Measurements from ENCODE around the gene MYL4. TPM values are rescaled to one million over a fixed set of nuclear protein-coding genes. Genes with fewer than 3 reads are reported as not detected.
"Not testable (repeated sequence)": the region's sequence is repeated elsewhere in the genome, so short reads cannot be mapped to it uniquely, and the experiment has no call there.

MYL4 gene
- total RNA-seq, 1 experiment from 2014 or later, result not detected

DNA sequence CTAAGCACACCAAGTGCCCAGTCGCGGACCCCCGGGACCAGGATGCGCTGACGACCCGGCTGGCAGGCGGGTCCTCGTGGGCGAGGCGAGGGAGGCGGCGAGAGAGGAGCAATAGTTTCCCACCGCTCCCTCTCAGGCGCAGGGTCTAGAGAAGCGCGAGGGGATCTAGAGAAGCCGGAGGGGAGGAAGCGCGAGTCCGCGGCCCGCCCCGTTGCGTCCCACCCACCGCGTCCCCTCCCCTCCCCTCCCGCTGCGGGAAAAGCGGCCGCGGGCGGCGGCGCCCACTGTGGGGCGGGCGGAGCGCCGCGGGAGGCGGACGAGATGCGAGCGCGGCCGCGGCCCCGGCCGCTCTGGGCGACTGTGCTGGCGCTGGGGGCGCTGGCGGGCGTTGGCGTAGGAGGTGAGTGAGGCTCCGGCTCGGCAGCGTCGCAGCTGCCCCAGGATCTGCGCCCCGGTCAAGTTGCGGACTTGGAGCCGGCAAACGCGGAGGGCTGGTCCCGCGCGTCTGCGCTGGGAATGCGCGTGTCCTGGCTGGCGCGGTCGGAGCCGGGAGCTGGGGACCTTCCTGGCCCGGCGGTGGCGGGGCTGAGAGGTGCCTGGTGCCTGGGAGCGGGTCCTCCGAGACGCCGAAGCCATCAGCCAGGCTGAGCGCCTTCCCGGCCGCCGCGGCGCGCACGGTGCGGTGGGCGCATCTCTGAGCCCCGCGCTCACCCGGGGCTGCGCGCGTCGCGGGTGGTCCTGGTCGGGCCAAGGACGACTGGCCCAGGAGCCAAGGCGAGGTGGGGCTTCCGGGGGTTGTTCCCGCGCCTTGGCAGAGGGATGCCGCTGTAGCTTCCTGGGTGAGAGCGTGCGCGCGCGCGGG is 44.6 kb downstream of the MYL4 start, which contains the start of gene ITGB3:
TSS of gene ITGB3 (plus strand) at position 287 of the 862 bp plus-strand sequence. CDS start at position 322, 35 bp downstream.
- Histone ChIP-seq H3K4me3 (ENCODE audit: insufficient read depth, low read depth, low read length) (peak within 1 kb of the TSS; percentile 64), H3K27me3 (ENCODE audit: control insufficient read depth, insufficient read depth, low read length) (peaks cover 36% of the 10 kb centered on the region), H3K36me3 (replicated peaks; ENCODE audit: control insufficient read depth, insufficient read depth, low read length) (no peaks in the 10 kb centered on the region)
- peak; percentile 92 for DNase-seq

DNA sequence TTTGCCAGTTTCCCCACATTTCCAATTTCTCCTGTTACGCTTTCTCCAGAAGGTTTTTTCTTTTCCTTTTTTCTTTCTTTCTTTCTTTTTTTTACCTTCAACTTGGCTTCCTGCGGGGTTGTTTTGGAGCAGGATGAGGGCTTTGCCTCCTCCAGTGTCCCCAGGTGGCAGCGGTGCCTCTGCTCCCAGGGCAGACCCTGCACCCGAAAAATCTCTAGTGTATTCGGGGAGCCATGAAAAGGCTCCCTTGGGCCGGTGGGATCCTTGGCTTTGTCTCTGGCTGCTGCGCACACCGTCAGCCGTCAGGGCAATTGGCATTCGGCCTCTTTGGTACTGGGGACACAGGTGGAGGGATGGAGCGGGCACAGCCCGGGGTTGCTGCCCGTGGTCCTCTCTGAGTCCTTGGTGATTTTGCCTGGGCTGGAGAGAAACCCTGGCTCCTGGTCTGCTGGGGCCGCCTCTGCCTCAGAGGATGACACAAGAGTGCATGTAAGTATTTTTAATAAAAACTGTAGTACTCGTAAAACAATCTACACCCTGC is 45.3 kb downstream of the MYL4 start:
- Histone ChIP-seq H3K27me3 (ENCODE audit: control insufficient read depth, insufficient read depth, low read length) (peaks cover 36% of the 10 kb centered on the region), H3K4me3 (ENCODE audit: insufficient read depth, low read depth, low read length) (peak overlapping the region; percentile 64), H3K36me3 (replicated peaks; ENCODE audit: control insufficient read depth, insufficient read depth, low read length) (no peaks in the 10 kb centered on the region)
- peak; percentile 67 for DNase-seq

DNA sequence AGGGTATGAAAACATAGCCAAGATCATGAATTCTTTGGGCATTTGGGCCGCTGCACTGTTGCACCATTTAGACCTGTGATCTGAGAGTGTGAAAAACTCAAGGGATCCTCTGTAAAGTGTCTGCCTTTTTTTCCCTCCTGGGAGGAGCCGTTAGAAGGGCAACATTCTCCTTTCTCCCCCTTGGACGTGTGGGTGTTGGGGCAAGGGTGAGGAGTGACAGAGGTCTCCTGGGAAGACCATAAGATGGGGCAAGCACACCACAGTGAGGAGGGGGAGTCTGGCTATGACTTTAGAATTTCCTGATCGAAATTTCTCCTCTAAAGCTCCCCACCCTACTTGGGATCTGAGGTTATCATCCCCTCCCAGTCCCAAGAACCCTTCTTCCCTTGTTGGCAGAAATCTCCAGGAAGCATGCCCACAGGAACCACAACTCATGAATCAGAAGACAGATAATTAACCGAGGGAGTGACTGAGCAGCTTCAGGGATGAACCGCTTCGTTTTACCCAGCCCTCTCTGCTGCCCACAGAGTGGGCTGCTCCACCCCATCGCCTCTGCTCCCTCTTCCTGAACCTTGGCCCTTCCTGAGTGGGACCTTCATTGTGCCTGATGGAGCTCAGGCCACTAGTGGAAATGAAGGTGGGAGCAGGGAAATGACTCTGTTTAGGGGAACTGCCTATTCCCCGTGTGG is 48.6 kb downstream of the MYL4 start:
- Histone ChIP-seq H3K36me3 (replicated peaks; ENCODE audit: control insufficient read depth, insufficient read depth, low read length) (no peaks in the 10 kb centered on the region), H3K27me3 (ENCODE audit: control insufficient read depth, insufficient read depth, low read length) (peaks cover 29% of the 10 kb centered on the region), H3K4me3 (ENCODE audit: insufficient read depth, low read depth, low read length) (no peak overlapping the region)
- no peak for DNase-seq

DNA sequence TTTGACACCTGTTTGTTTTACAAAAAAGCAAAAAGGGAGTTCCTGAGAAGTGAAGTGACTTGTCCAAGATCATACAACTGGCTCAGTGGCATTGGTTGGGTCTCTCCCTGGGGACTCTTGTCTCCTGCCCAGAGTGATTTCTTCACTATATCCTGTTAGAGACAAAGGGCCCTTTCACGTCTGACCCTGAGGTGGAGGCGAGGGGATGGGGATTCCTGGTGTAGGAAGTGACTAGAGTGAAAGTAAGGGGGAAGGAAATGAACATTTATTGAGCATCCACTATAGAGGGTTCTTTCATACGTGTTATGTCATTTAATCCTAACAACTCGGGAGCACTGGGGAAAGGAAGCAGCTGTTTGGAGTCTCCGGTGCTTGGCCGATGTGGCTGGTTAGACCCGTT is 53.4 kb downstream of the MYL4 start:
- Histone ChIP-seq H3K4me3 (ENCODE audit: insufficient read depth, low read depth, low read length) (no peak overlapping the region), H3K36me3 (replicated peaks; ENCODE audit: control insufficient read depth, insufficient read depth, low read length) (no peaks in the 10 kb centered on the region), H3K27me3 (ENCODE audit: control insufficient read depth, insufficient read depth, low read length) (no peaks in the 10 kb centered on the region)
- no peak for DNase-seq

DNA sequence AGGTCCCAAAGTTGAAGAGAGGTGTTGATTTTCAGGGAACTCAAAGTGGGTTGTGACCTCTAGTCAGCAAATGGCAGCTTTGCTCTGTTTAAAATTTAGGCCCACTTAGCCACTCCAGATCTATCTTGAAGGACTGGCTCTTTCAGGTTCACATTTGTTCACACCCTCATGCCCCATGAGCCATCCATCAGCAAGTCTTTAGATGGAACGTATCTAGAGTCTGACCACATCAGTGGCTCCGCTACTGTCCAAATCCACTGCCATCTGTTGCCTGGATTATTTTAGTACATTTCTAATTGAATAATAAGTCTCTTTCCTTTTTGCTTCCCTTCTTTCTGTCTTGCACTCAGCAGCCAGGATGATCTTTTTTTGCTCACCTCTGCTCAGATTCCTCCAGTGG is 55.0 kb downstream of the MYL4 start:
- no peaks in the 10 kb centered on the region for H3K27me3 ChIP-seq (ENCODE audit: control insufficient read depth, insufficient read depth, low read length)
- no peak for DNase-seq
- no peaks in the 10 kb centered on the region for H3K36me3 ChIP-seq (replicated peaks; ENCODE audit: control insufficient read depth, insufficient read depth, low read length)
- no peak overlapping the region for H3K4me3 ChIP-seq (ENCODE audit: insufficient read depth, low read depth, low read length)

DNA sequence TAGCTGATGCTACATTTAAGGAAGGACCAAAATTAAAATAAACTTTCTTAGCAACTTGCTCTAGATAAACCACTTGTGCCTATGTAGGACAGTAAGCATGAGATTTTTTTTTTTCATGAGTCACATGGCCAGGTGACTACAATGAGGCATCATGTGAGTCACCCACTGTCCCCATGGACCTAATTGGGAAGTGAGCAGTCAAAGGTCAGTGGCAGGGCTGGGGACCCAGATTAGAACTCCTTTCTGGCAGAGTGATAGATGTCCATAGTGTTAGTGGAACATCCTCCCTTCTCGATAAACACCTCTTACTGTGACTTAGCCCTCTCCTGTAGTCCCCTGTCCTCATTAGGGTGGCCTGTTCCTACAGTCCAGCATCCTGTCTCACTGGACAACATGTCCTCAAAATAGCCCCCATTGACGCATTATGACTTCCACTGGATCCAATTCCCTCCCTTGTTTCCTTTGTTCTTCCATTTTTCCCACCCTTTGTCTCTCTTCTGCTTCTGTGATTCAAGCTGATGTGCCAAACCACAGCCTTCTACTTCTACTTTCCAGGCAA is 56.9 kb downstream of the MYL4 start:
- Histone ChIP-seq H3K4me3 (ENCODE audit: insufficient read depth, low read depth, low read length) (no peak overlapping the region), H3K27me3 (ENCODE audit: control insufficient read depth, insufficient read depth, low read length) (no peaks in the 10 kb centered on the region), H3K36me3 (replicated peaks; ENCODE audit: control insufficient read depth, insufficient read depth, low read length) (no peaks in the 10 kb centered on the region)
- no peak for DNase-seq

DNA sequence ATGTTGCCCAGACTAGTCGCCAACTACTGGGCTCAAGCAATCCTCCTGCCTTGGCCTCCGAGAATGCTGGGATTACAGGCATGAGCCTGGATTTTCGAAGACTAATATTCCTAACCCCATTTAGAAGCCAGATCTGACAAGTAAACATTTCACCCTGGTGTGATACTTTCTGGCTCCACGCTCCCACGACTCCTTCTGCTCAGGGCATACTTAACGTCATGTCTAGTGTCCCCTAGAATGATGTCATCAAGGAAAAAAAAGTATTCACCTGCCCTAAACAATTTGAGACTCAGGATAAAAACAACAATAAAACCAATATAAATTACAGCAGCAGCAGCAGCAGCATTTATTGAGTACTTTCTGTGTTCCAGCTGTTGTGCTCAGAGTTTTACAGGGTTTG is 57.6 kb downstream of the MYL4 start:
- no peak overlapping the region for H3K4me3 ChIP-seq (ENCODE audit: insufficient read depth, low read depth, low read length)
- no peak for DNase-seq
- H3K27me3 ChIP-seq (ENCODE audit: control insufficient read depth, insufficient read depth, low read length), result no peaks in the 10 kb centered on the region
- no peaks in the 10 kb centered on the region for H3K36me3 ChIP-seq (replicated peaks; ENCODE audit: control insufficient read depth, insufficient read depth, low read length)

DNA sequence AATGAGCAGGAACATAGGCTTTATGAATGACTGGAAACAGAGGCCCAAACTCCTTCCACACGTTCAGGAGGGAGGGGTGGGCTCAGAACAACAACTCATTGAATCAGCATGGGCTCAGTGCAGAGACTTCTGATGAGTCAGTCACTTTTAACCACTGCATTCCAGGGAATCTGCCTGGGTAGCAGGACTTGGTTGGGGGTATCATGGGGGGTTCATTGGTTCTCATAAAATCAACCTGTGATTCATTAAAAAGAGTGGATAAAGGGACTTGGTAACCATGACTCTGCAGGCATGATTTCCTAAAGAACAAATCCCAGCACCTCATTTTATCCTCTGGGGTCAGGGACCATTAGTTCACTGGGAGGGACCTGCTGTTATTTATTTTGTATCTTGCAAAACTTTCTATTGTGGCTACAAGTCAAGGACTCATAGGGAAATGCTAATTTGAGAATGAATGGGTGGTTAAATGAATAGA is 58.2 kb downstream of the MYL4 start:
- Histone ChIP-seq H3K36me3 (replicated peaks; ENCODE audit: control insufficient read depth, insufficient read depth, low read length) (no peaks in the 10 kb centered on the region), H3K27me3 (ENCODE audit: control insufficient read depth, insufficient read depth, low read length) (no peaks in the 10 kb centered on the region), H3K4me3 (ENCODE audit: insufficient read depth, low read depth, low read length) (no peak overlapping the region)
- no peak for DNase-seq

DNA sequence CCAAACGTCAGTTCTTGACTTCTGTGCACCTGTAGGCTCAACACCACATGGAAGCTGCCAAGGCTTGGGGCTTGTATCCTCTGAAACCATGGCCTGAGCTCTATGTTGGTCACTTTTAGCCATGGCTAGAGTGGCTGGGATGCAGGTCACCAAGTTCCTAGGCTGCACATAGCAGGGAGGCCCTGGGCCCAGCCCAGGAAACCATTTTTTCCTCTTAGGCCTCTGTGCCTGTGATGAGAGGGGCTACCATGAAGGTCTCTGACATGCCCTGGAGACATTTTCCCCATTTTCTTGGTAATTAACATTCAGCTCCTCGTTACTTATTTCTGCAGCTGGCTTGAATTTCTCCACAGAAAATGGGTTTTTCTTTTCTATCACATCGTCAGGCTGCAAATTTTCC is 59.8 kb downstream of the MYL4 start:
- not testable (repeated sequence) for H3K27me3 ChIP-seq (ENCODE audit: control insufficient read depth, insufficient read depth, low read length); H3K4me3 ChIP-seq (ENCODE audit: insufficient read depth, low read depth, low read length); DNase-seq; H3K36me3 ChIP-seq (replicated peaks; ENCODE audit: control insufficient read depth, insufficient read depth, low read length)

DNA sequence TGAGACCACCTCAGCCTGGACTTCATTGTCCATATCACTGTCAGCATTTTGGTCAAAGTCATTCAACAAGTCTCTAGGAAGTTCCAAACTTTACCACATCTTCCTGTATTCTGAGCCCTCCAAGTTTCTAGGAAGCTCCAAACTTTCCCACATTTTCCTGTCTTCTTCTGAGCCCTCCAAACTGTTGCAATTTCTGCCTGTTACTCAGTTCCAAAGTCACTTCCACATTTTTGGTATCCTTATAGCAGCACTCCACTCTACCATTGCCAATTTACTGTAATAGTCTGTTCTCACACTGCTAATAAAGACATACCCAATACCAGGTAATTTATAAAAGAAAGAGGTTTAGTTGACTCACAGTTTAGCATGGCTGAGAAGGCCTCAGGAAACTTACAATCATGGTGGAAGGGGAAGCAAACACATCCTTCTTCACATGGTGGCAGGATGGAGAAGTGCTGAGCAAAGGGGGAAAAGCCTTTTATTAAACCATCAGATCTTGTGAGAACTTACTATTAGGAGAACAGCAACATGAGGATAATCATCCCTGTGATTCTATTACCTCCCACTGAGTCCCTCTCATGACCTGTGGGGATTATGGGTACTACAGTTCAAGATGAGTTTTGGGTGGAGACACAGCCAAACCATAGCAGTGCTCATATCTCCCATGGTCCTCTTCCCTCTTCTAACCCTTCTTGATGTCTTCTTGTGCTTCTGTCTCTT is 60.6 kb downstream of the MYL4 start:
- not testable (repeated sequence) for H3K36me3 ChIP-seq (replicated peaks; ENCODE audit: control insufficient read depth, insufficient read depth, low read length); DNase-seq; H3K4me3 ChIP-seq (ENCODE audit: insufficient read depth, low read depth, low read length); H3K27me3 ChIP-seq (ENCODE audit: control insufficient read depth, insufficient read depth, low read length)

DNA sequence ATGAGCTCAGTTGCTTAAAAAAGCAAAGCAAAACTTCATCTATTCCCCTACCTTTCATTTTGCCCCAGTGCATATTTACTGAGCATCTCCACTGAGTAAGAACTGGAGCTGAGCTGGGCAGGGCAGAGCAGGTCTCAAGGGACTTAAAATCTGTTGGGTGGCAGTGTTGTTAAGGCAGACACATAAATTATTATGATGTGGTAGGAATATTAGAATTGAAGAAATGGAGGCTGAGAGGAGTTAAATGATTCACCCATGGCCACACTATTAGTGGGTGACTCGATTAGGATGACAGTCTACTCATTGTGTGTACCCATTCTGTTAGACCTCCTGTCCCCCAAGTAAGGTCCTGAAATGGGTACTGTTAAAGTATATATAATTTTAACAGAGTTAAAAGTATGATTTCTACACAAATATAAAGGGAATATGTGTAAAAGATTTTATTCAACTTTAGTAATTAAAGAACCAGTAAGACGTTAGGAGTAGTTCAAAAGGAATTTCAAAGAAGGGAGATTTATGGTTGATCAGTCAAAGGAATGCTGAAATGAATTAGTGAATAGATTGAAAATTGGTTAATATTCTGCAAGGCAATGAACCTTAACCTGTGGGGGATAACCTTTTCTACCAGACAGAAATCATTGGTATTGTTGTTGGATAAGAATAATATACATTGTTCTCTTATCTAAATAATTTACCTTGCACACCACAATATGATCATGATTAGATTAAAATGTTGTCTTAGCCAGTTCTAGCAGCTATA is 62.0 kb downstream of the MYL4 start:
- Histone ChIP-seq H3K27me3 (ENCODE audit: control insufficient read depth, insufficient read depth, low read length) (no peaks in the 10 kb centered on the region; the same call in 1 of the 2 replicates), H3K36me3 (replicated peaks; ENCODE audit: control insufficient read depth, insufficient read depth, low read length) (no peaks in the 10 kb centered on the region), H3K4me3 (ENCODE audit: insufficient read depth, low read depth, low read length) (no peak overlapping the region)
- DNase-seq, result no peak

DNA sequence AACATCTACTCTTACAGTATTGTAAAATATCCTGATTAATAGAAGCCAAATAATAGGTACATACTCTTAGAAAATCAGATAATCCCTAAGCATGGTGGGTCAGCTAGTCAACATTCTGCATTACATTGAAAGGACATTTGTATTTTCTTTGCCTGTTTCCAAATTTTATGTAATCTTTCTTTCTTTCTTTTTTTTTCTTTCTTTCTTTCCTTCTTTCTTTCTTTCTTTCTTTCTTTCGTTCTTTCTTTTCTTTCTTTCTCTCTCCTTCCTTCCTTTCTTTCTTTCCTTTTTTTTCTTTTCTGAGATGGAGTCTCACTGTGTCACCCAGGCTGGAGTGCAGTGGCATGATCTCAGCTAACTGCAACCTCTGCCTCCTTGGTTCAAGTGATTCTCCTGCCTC is 63.3 kb downstream of the MYL4 start:
- no peaks in the 10 kb centered on the region for H3K36me3 ChIP-seq (replicated peaks; ENCODE audit: control insufficient read depth, insufficient read depth, low read length)
- DNase-seq, result no peak
- no peak overlapping the region for H3K4me3 ChIP-seq (ENCODE audit: insufficient read depth, low read depth, low read length)
- no peaks in the 10 kb centered on the region; the same call in 1 of the 2 replicates for H3K27me3 ChIP-seq (ENCODE audit: control insufficient read depth, insufficient read depth, low read length)

DNA sequence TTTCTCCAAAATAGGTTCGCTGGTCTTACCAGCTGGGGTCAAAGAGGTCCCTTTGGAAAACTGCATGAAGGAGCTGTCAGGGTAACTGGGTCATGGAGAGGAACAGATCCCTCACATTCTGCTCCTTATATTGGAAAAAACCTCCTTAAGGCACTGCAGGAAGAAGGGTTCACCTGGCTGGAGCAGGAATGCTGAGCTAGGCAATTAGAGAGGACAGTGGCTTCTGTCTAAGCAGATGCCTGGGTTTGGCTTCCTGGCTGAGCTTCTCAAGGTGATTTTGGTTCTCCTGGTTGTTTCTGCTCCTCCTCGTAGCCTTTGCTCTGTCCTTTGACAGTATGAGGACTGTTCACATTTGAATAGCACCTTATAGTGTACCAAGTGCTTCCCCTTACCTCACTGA is 64.1 kb downstream of the MYL4 start:
- Histone ChIP-seq H3K27me3 (ENCODE audit: control insufficient read depth, insufficient read depth, low read length) (no peaks in the 10 kb centered on the region; the same call in 1 of the 2 replicates), H3K4me3 (ENCODE audit: insufficient read depth, low read depth, low read length) (no peak overlapping the region), H3K36me3 (replicated peaks; ENCODE audit: control insufficient read depth, insufficient read depth, low read length) (no peaks in the 10 kb centered on the region)
- no peak for DNase-seq
